Right kidney (tissue), 1 donor: ENCODE data around the gene TBCEL.
A peak's percentile ranks its signal among the peaks of the same experiment; 100 is the strongest.
"Not testable (repeated sequence)": the region's sequence is repeated elsewhere in the genome, so short reads cannot be mapped to it uniquely, and the experiment has no call there.

Experiments used
- DNase-seq: peaks from one replicate; pipeline ENCODE4 v3.0.0-alpha.2; 2016

Gene TBCEL

DNA sequence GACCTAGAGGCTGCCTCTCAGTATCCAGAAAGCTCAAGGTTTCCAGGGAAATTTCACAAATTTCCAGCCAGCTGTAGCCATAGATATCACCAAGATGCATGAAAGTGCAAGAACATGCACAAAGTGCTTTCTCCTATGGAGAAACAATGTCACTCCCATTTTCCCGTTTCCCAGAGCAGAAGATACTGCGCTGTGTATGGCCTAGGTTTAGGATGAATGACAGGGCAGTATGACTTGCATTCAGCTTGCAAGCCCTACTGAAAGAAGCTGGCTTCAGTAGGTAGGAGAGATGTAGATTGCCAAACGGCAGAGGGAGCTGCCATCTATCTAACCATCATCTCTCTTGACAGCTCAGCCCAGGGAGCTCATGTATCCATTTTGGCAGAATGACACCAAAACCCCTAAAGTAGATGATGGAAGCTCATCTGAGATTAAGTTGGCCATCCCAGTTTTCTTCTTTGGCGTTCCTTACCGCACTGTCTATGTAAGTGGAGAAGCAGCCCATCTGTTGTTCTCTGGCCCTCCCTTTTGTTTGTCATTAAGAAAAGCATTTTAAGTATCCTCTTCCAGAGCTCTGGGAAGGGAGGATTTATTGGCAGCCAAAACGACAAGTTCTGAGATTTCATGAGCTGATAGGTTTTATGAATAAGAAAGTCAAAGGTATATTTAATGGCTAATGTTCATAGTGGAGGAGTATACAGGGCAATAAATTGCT, 81.7 kb downstream of the TBCEL start:
- DNase-seq = peak; percentile 11

DNA sequence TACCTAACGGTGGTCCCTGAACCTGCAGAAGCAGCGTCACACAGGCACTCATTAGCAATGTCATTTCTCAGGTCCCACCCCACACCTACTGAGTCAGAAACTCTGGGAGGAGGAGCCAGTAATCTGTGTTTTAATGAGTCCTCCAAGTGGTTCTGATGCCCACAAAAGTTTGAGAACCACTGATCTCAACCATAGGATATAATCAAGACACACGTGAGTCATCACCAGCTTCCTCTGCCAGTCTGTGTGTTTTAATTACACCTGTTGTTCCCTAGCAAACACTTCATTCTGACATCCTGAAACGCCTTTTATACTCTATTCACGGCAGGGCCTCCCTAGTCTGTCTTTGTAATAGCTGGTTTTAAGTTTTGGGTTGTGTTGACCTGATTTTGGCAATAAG, 82.9 kb downstream of the TBCEL start:
- DNase-seq = no peak

DNA sequence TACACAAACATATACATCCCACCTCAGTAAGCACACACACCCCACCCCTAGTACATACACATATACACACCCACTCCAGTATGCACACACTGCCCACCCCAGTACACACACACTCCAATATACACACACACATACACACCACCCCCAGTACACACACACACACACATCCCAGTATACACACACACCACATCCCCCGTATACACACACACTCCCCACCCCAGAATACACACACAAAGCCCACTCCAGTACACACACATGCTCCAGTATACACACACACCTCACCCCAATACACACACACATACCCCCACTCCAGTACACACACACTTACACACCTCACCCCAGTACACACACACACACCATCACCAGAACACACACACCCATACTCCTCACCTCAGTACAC, 84.5 kb downstream of the TBCEL start:
- DNase-seq = no peak

DNA sequence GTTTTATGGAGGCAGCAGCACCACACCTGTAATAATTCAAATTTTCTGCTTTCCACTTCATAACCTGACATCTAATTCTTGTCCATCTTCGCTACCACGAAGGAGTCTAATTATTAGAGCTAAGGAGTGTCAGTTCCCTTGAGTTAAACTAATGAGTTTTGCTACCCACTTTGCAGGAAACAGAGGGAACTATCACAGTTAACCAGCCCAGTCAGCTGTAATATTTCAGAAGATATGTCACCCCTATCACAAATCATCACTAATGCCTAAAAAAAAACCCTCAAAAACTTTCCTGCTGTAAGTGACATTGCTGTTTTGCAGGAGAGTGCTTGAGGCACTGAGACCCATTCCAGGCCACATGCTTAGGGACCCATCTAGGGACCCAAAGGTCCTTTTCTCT, 85.6 kb downstream of the TBCEL start:
- DNase-seq = no peak

DNA sequence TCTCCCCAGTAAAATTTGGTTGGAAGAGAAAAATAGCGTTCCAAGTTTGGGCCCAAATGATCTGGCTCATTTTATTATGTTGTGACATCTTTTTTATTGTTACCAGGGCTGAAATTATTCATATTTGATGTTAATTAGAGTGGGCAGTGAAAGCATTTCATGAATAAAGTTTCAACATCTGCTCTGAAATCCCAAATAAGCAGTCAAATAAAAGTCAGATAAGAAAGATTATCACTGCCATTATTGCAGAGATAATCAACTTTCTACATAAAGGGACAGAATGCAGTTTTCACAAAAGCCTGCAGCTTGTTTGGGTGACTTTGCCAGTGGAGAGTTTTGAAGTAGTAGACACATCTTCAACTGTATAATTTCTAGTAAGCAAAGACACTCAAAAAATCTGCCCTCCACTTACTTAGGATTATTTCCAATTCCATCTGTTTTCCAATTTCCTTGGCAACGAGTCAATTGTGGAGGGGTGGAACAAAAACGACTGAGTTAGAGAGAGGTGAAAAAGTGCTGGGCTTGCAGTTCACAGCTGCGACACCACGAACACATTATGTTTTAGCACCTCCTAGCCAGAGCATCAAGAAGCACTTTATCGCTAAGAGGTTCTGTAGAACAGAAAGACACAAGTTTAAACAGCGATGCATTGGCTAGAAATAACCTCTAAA, 86.1 kb downstream of the TBCEL start:
- DNase-seq = no peak

DNA sequence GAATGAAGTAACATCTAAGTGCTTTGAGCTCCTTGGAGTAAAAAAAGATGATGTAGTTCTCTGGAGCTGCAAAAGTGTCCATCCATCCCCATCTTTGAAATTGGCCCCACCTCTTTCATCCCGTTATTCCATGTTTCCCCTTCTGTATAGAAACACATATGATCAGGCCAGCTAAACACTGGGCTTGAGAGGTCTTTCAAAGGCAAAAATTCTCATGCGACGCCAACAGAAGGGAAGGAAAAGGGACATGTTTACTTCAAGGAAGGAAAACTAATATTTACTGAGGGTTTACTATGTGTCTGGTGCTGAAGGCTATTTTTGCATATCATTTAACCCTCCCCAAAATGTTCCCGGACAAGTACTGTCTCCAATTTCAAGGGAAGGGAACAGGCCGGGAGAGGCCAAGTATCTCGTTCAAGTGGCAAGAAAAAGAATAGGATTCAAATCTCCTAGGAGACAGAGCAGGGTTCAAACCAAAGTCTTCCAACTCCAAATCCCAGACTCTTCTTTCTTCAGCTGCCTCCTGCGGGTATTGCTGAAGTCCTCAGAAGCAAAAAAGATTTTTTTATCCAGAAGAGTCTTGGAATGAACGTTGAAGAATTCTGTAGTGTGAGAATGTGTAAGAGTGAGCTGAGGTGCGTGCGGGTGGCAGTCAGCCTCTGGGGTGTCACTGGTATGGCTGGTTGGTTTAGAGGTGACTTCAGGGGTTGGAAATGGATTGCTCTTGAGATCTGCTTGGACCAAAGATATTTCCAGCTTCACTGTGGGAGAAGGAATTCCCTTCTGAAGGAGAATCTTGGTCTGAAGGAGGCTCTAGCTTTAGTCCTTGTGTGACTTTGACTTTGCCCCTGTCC, 87.2 kb downstream of the TBCEL start:
- no peak for DNase-seq

DNA sequence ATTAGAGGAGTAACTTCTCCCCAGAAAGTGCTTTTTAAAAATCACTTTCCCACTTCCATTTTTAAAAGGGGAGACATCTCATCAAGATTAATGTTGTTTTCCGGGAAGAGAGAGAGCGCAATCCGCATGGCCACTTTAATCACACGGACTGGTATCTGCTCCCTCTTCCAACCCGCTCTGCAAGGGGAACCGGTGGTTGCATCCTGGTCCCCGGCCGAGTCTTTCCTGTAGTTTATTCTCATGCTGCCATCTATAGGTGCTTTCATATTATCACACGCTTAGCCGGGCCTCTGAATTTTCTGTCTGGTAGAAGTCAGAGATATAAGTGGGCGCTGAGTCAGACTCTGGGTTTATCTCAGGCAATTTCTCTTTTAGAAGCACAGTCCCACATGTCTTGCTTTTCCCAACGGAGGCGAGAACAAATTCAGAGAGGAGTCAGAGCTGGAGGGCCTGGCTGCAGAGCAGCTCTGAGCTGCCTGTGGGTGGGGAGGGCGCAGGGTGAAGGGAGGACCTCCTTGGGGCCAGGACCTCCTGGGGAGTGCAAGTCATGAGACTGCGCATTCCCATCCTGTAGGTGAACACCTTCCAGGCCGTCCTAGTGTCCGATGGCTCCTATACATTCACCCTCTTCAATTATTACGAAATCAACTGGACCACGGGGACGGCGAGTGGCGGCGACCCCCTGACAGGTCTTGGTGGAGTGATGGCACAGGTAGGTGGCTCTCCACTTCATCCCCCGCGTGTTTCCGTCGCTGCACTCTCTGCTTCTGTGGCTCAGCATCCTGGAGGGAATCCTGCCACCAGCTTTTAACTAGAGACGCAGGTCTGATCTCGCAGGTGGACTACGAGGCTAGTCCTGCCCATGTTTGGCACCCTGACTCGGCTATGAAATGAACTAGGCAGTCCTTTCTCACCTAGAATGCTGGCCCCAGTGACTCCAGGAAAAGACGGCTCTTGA, 88.9 kb downstream of the TBCEL start:
- DNase-seq = no peak

DNA sequence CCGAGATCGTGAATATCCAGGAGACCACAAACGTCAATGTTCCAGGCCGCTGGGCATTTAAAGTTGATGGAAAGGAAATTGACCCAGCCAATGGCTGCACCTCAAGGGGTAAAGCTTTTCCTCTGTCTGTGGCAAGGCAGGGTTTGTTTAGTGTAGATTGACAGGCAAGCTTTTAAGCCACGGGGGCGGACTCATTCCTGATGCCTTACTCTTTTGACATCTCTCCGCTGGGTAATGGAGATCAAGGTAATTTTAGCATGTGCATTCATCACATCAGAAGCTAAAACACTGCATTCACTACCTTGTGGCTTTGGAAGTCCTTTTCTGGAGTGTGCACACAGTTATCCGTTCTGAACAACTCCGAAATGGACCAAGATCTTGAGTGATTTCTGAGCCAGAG, 89.7 kb downstream of the TBCEL start:
- DNase-seq = no peak

DNA sequence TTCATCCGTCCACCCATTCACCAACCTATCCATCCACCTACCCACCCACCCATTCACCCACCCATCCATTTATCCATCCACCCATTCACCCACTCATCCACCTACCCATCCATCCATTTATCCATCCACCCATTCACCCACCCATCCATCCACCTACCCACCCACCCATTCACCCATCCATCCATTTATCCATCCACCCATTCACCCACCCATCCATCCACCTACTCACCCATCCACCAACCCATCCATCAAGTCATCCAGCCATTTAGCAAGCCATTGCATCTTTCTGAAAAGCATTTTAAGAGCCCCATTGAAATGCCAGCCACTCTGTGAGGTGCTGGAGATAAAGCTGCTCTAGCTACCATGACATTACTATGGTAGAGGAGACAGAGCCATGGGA, 91.1 kb downstream of the TBCEL start:
- DNase-seq = not testable (repeated sequence)

DNA sequence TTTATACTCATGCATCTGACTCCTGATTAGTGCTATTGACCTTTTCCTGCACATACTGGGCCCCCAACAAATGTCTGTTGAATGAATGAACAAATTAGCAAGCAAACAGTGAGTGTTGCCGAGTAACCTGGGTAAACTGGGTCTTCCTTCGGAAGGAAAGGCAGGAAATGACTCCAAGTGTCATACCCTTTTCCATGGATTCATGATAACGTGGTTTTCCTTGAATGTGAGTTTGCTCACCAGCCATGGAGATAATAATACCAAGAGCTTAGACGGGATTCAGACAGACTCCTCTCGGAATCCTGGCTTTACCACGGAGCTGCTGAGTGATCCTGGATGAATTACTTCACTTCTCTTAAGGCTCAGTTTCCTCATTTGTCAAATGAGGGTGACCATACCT, 93.9 kb downstream of the TBCEL start:
- DNase-seq = no peak

DNA sequence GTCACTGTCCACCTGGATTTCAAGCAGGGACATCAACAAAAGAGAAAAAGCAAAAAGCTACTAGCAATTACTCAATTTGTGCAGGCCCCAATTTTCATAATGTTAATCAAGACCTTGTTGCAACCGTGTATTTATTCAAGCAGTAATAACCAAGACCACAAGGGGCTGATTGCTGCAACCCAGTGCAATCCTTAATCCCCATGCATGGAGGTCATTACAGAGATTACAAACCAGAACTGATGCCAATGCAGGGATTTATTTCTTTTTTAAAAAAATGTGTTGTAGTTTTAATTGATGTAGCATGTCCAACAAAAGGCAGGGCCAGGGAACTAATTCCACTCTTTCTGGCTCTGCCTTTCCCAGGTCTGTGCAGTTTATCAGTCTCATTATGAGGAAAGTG, 95.5 kb downstream of the TBCEL start:
- DNase-seq = no peak

DNA sequence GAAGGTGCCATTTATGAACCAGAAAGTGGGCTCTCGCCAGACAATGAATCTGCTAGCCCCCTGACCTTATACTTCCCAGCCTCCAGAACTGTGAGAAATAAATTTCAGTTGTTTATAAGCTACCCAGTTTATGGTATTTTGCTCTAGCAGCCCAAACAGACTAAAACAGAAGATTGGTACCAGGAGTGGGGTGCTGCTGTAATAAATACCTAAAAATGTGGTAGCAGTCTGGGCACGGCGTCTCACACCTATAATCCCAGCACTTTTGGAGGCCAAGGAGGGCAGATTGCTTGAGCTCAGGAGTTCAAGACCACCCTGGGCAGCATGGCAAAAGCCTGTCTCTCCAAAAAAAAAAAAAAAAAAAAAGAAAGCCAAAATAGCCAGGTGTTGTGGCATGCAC, 98.4 kb downstream of the TBCEL start:
- no peak for DNase-seq

DNA sequence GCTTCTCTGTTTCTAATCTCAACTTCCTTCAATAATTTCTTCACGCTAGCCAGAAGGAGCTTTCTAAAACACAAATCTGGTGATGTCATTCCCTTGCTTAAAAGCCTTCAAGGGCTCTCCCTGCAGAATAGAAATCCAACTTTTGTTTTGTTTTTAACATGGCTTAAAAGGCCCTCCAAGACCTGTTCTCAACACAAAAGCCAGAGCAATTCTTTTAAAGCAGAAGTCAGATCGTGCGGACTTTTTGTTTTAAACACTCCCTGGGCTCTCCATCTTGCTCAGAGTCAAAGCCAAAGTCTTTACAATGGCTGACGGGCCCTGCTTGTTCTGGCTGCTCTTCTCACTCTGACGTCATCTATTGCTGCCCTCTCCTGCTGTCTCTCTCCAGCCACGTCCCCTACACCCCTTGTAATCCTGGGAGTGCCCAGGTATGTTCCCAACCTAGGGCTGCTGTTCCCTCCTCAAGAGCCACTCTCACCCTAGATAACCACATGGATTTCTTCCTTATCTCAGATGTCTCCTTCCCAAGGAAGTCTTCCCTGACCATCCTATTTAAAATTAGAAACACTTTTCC, 99.7 kb downstream of the TBCEL start:
- no peak for DNase-seq

DNA sequence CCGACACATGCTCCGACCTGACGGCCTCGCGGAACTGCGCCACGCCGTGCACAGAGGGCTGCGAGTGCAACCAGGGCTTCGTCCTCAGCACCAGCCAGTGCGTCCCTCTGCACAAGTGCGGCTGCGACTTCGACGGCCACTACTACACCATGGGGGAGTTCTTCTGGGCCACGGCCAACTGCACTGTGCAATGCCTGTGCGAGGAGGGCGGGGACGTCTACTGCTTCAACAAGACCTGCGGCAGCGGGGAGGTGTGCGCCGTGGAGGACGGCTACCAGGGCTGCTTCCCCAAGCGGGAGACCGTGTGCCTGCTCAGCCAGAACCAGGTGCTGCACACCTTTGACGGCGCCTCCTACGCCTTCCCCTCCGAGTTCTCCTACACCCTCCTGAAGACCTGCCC, 103.9 kb downstream of the TBCEL start:
- DNase-seq = no peak

DNA sequence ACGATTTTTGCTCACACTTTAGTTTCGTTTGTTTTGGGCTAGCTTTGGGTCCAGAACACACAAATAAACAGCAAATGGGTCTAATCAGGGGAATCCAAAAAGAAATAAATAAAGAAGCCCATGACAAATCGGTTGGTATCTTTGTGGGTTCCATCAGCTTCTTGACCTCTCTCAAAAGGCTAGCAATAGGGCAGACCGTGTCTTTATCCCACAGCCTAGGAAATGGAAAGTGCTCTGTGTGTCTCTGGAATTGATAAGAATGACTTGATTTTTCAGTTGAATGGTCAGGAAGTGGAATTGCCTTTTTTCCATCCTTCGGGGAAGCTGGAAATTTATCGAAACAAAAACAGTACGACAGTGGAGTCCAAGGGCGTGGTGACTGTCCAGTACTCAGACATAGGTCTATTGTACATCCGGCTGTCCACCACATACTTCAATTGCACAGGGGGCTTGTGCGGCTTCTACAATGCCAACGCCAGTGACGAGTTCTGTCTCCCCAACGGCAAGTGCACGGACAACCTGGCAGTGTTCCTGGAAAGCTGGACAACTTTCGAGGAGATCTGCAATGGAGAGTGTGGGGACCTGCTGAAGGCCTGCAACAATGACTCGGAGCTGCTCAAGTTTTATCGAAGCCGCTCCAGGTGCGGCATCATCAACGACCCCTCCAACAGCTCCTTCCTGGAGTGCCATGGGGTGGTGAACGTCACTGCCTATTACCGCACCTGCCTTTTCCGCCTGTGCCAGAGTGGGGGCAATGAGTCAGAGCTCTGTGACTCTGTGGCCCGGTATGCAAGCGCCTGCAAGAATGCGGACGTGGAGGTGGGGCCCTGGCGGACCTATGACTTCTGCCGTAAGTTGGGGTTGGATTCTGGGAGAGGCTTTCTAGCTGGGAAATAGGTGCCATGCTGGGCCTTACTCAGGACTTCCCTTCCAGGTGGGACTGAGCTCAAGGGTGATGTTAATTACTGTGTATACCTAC, 105.7 kb downstream of the TBCEL start:
- DNase-seq = no peak

DNA sequence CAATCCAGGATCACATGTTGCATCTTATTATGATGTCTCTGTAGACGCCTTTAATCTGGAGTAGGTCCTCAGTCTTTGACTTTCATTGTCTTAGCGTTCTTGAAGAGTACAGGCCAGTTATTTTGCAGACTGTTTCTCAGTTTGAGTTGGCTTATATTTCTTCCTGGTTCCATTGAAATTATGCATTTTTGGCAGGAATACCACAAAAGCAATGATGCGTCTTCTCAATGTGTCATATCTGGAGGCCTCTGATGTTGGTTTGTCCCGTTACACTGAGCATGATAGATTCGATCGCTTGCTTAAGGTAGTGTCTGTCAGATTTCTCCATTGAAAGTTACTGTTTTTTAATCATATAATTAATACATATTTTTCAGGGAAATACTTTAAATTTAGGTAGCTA, 107.8 kb downstream of the TBCEL start:
- DNase-seq = no peak

DNA sequence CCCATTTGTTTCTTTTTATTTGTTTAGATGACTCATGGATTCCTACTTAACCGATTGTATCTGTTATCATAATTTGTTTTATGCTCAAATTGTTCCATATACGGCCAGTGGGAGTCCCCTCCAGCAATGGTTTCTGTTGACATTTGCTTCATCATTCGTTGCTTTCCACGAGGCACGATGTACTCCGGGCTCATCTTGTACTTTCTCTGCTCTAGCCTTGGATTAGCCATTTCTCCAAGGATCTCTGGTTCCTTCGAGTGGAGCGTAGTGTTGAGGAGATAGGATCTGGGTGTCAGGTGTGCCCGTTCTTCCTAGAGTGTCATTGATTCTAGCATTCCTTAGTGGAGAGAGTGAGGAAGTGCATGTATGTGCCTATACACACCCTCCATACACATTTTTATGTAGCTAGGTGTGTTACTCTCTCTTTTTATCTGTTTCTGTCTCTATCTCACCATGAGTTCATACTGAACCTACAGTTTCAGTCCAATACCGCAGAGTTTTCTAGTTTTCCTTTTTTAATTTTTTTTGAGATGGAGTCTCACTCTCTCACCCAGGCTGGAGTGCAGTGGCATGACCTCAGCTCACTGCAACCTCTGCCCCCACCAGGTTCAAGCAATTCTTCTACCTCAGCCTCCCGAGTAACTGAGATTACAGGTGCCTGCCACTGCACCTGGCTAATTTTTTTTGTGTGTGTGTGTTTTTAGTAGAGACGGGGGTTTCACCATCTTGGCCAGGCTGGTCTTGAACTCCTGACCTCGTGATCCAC, 108.5 kb downstream of the TBCEL start:
- no peak for DNase-seq

DNA sequence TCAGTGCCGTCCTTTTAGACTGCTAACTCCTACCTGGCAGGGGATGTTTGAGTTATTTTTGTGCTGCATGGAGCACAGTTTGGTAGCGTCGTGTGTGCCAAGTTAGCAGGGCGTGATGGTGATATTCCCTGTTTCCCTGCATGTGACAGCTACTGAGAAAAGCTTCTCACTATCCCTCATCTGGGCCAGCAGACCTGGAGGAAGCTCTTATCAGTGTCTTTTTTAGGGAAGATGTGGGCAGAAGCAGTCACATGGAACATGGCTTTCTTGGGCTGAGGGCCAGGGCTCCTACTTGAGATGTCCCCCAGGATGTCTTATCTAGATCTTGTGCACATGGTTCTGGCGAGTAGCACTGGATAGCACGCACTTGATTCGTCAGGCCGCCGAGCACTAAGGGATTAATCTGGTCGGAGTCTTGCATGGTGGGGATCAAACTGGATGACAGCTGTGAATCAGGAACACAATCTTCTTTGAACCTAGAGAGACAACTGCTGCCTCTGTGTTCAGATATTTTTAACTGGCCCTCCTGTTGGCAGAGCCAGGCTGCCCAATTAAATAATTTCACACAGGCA, 110.9 kb downstream of the TBCEL start:
- no peak for DNase-seq

DNA sequence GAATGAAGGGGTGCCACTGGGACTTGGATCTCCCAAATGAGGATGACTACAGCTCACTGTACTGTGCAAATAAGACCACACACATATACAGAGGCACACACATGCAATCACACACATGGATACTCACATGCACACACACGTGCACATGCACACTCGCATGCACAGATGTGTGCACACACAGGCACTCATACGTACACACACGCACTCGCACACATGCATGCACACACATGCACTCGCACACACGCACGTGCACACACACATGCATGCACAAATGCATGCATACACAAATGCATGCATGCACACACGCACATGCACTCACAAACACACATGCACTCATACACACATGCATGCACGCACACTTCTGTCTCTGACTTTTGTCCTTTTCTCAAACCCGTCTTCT, 113.1 kb downstream of the TBCEL start:
- no peak for DNase-seq
